Tibial nerve (tissue), 3 donors: Measurements from ENCODE around the gene ST6GALNAC3.

ENCODE experiments used
- POLR2A ChIP-seq, 2 donors: fragments of 450-650 bp; IDR thresholded peaks; one replicate each; pipeline ENCODE4 v1.6.1; 2017; ENCODE audit warnings: antibody characterized with exemption in 2 of 2, mild to moderate bottlenecking in 2 of 2, moderate library complexity in 2 of 2
- TF ChIP-seq, protein P1 (sequence below), 5 experiments: fragments of 200-600 bp in 3 of 5; fragments of 450-650 bp in 2 of 5; sonication (generic) in 3 of 5; IDR thresholded peaks; one replicate each; pipeline ENCODE4 v1.5.1; 2016 to 2019; ENCODE audit warnings: antibody characterized with exemption in 5 of 5, mild to moderate bottlenecking in 3 of 5, moderate library complexity in 2 of 5

- TF ChIP-seq, protein P1, sequence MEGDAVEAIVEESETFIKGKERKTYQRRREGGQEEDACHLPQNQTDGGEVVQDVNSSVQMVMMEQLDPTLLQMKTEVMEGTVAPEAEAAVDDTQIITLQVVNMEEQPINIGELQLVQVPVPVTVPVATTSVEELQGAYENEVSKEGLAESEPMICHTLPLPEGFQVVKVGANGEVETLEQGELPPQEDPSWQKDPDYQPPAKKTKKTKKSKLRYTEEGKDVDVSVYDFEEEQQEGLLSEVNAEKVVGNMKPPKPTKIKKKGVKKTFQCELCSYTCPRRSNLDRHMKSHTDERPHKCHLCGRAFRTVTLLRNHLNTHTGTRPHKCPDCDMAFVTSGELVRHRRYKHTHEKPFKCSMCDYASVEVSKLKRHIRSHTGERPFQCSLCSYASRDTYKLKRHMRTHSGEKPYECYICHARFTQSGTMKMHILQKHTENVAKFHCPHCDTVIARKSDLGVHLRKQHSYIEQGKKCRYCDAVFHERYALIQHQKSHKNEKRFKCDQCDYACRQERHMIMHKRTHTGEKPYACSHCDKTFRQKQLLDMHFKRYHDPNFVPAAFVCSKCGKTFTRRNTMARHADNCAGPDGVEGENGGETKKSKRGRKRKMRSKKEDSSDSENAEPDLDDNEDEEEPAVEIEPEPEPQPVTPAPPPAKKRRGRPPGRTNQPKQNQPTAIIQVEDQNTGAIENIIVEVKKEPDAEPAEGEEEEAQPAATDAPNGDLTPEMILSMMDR (IDR thresholded peaks at IDR 0.05): no peak
- TF ChIP-seq POLR2A (IDR thresholded peaks at IDR 0.05): no peak
These were observed 502.5 kb downstream of the ST6GALNAC3 start for GRCh38 chr1:76576876-76577524.
